ENCODE measurements around the gene SLC25A3. TPM values are rescaled to one million over a fixed set of nuclear protein-coding genes. Genes with fewer than 3 reads are reported as not detected.

Gene SLC25A3
- polyA plus RNA-seq, 3 donors, result 686 to 695 (median 690) TPM

GRCh38 chr12:98653866-98654493, 60.5 kb downstream of the SLC25A3 start:
- DNase-seq (ENCODE audit: low read depth in 3 of 3, low spot score in 2 of 3), result no peak

Other genes starting within 250 kb of the SLC25A3 start
- gene TMPO, start 78.1 kb upstream of the SLC25A3 start, polyA plus RNA-seq (ENCODE audit: insufficient read length in 3 of 3), result 100 to 1,000 TPM; 183 to 226 (median 195) TPM
- 10 to 100 TPM; 24.5 to 30.2 (median 28.9) TPM for gene IKBIP, start 51.1 kb downstream of the SLC25A3 start, polyA plus RNA-seq (ENCODE audit: insufficient read length in 3 of 3)
- 10 to 100 TPM; 31.8 to 39.9 (median 37.5) TPM for gene APAF1, start 51.6 kb downstream of the SLC25A3 start, polyA plus RNA-seq (ENCODE audit: insufficient read length in 3 of 3)

All from right renal cortex interstitium (tissue), 3 donors.